HG02973 (cell line): ENCODE data around the gene EED.

Source experiments
- ATAC-seq: cut with Tn5 transposase; IDR thresholded peaks from one replicate; pipeline ENCODE4 v1.9.1; 2021; ENCODE audit warnings: moderate library complexity; ENCODE audit not compliant: unreplicated experiment

The EED gene

GRCh38 chr11:86246293-86246675 lies 1.7 kb downstream of the EED start:
- ATAC-seq = no peak

GRCh38 chr11:86247608-86248007 lies 3.1 kb downstream of the EED start:
- no peak for ATAC-seq

- no peak for ATAC-seq
These were observed 4.1 kb downstream of the EED start for GRCh38 chr11:86248609-86249008.

- ATAC-seq = no peak
These were observed 5.0 kb downstream of the EED start for GRCh38 chr11:86249307-86250098.

GRCh38 chr11:86251345-86251744 lies 6.8 kb downstream of the EED start:
- no peak for ATAC-seq

- ATAC-seq = peak; percentile 93
These were observed 11.3 kb downstream of the EED start for GRCh38 chr11:86255896-86256295.

- ATAC-seq = no peak
These were observed 12.1 kb downstream of the EED start for GRCh38 chr11:86256608-86257007.

GRCh38 chr11:86257446-86257845 lies 12.9 kb downstream of the EED start:
- no peak for ATAC-seq

- ATAC-seq = no peak
These were observed 15.2 kb downstream of the EED start for GRCh38 chr11:86259730-86260129.

- ATAC-seq = no peak
These were observed 16.8 kb downstream of the EED start for GRCh38 chr11:86261328-86261727.

GRCh38 chr11:86262387-86262786 lies 17.8 kb downstream of the EED start:
- ATAC-seq = no peak

GRCh38 chr11:86264649-86265048 lies 20.1 kb downstream of the EED start:
- ATAC-seq = no peak

GRCh38 chr11:86265194-86265593 lies 20.6 kb downstream of the EED start:
- ATAC-seq = no peak

- no peak for ATAC-seq
These were observed 25.1 kb downstream of the EED start for GRCh38 chr11:86269645-86270044.

GRCh38 chr11:86274503-86274902 lies 29.9 kb downstream of the EED start:
- ATAC-seq = no peak

GRCh38 chr11:86274999-86275398 lies 30.4 kb downstream of the EED start:
- ATAC-seq = no peak

- no peak for ATAC-seq
These were observed 31.2 kb downstream of the EED start for GRCh38 chr11:86275493-86276370.

- ATAC-seq = no peak
These were observed 33.2 kb downstream of the EED start for GRCh38 chr11:86277741-86278140.

GRCh38 chr11:86278226-86278625 lies 33.7 kb downstream of the EED start:
- no peak for ATAC-seq

- no peak for ATAC-seq
These were observed 35.2 kb downstream of the EED start for GRCh38 chr11:86279747-86280146.

GRCh38 chr11:86287468-86287796 lies 42.9 kb downstream of the EED start:
- ATAC-seq = no peak

- ATAC-seq = no peak
These were observed 44.4 kb downstream of the EED start for GRCh38 chr11:86288776-86289507.
